Measurements from ENCODE around the gene TUBB2A. TPM values are rescaled to one million over a fixed set of nuclear protein-coding genes. Genes with fewer than 3 reads are reported as not detected.
A peak's percentile ranks its signal among the peaks of the same experiment; 100 is the strongest.

The TUBB2A gene
- total RNA-seq, 1 donor from 2014 or later, result 177 TPM

DNA sequence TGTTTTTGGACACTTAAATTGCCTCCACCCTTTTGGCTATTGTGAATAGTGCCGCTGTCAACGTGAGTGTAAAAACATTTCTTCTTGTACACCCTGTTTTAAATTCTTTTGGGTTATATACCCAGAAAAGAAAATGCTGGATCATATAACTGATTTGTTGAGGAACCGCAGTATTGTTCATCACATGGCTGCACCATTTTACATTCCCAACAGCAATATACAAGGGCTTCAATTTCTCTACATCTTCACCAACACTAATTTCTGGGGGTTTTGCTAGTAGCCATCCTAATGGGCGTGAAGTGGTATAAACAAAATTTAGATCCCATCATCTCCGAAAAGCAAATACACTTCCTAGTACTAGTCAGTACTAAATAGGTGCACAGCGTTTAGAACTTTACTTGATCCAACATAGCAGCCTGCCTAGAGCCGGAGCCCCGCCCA is 39.4 kb downstream of the TUBB2A start:
- Mint-ChIP-seq H3K4me3 (peak overlapping the region; percentile 89), H3K4me1 (peaks cover 30% of the 10 kb centered on the region), H3K27ac (ENCODE audit: unreplicated experiment) (peak overlapping the region; percentile 75), H3K27me3 (ENCODE audit: low read depth) (no peaks in the 10 kb centered on the region), H3K36me3 (ENCODE audit: low read depth) (no peaks in the 10 kb centered on the region), H3K9me3 (no peaks in the 10 kb centered on the region)
- DNase-seq (ENCODE audit: low read depth, low spot score), result no peak
- TF ChIP-seq CTCF (conservative IDR thresholded peaks at IDR 0.05), result no peak

GRCh38 chr6:3114377-3114776 is 43.0 kb downstream of the TUBB2A start:
- H3K27ac Mint-ChIP-seq (ENCODE audit: unreplicated experiment), result no peak overlapping the region
- peaks cover 15% of the 10 kb centered on the region for H3K4me1 Mint-ChIP-seq
- no peak for DNase-seq (ENCODE audit: low read depth, low spot score)
- peaks cover 5% of the 10 kb centered on the region for H3K36me3 Mint-ChIP-seq (ENCODE audit: low read depth)
- H3K9me3 Mint-ChIP-seq, result no peaks in the 10 kb centered on the region
- H3K27me3 Mint-ChIP-seq (ENCODE audit: low read depth), result no peaks in the 10 kb centered on the region
- H3K4me3 Mint-ChIP-seq, result no peak overlapping the region
- TF ChIP-seq CTCF (conservative IDR thresholded peaks at IDR 0.05), result no peak

DNA sequence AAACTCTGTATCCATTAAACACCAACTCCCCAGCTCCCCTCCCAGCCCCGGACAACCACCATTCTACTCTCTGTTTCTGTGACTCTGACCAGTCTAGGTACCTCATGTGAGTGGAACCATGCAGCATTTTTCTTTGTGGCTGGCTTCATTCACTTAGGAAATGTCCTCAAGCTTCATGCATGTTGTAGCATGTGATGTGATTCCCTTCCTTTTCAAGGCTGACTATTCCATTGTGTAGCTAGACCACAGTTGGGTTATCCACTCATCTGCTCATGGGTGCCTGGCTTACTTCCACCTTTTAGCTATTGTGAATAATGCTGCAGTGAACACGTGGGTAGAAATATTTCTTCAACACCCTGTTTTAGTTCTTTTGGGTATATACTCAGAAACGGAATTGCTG is 47.6 kb downstream of the TUBB2A start:
- H3K27ac Mint-ChIP-seq (ENCODE audit: unreplicated experiment), result no peak overlapping the region
- TF ChIP-seq CTCF (conservative IDR thresholded peaks at IDR 0.05), result no peak
- DNase-seq (ENCODE audit: low read depth, low spot score), result no peak

GRCh38 chr6:3108746-3109414 is 48.5 kb downstream of the TUBB2A start:
- Mint-ChIP-seq H3K4me1 (no peaks in the 10 kb centered on the region), H3K9me3 (no peaks in the 10 kb centered on the region), H3K36me3 (ENCODE audit: low read depth) (peaks cover 9% of the 10 kb centered on the region), H3K4me3 (no peak overlapping the region), H3K27ac (ENCODE audit: unreplicated experiment) (peak overlapping the region; percentile 5), H3K27me3 (ENCODE audit: low read depth) (no peaks in the 10 kb centered on the region)
- TF ChIP-seq CTCF (conservative IDR thresholded peaks at IDR 0.05), result no peak
- DNase-seq (ENCODE audit: low read depth, low spot score), result no peak

More for the DNA sequence above, 47.6 kb downstream of the TUBB2A start:
- no peaks in the 10 kb centered on the region for H3K9me3 Mint-ChIP-seq
- no peaks in the 10 kb centered on the region for H3K27me3 Mint-ChIP-seq (ENCODE audit: low read depth)
- H3K4me1 Mint-ChIP-seq, result no peaks in the 10 kb centered on the region
- peaks cover 9% of the 10 kb centered on the region for H3K36me3 Mint-ChIP-seq (ENCODE audit: low read depth)
- no peak overlapping the region for H3K4me3 Mint-ChIP-seq

Other genes starting within 250 kb of the TUBB2A start
- 20.1 and 21.3 TPM in 2 replicates for gene SERPINB6, start 186.0 kb downstream of the TUBB2A start, total RNA-seq
- 21.4 and 21.5 TPM in 2 replicates for gene NQO2, start 157.7 kb downstream of the TUBB2A start, total RNA-seq
- gene RIPK1, start 89.0 kb downstream of the TUBB2A start, total RNA-seq, result 12.1 and 12.2 TPM in 2 replicates
- 45.7 and 47.4 TPM in 2 replicates for gene BPHL, start 38.8 kb downstream of the TUBB2A start, total RNA-seq
- 655 and 665 TPM in 2 replicates for gene TUBB2B, start 70.1 kb upstream of the TUBB2A start, total RNA-seq
- gene PSMG4, start 101.4 kb upstream of the TUBB2A start, total RNA-seq, result 26.3 and 27.9 TPM in 2 replicates